Measurements from ENCODE around the gene ANGPTL2.

DNA sequence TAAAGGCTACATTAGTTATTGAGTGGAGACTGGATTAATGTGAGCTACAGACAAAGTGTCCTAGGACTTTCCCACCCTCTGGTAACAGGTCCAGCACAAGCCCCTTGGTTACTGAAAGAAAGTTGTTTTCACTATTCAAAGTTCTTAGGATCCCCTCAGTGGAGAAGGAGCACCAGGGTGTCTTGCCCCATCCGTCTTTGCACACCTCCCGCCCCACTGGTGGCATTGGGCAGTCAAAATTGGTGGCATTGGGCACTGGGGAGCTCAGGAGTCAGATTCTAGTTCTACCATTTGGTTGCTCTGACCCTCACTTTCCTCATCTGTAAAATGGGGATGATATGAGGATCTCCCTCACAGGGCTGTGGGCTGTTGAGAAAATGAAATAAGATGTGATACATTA is 2.4 kb upstream of the ANGPTL2 start:
- TF ChIP-seq, protein P1, sequence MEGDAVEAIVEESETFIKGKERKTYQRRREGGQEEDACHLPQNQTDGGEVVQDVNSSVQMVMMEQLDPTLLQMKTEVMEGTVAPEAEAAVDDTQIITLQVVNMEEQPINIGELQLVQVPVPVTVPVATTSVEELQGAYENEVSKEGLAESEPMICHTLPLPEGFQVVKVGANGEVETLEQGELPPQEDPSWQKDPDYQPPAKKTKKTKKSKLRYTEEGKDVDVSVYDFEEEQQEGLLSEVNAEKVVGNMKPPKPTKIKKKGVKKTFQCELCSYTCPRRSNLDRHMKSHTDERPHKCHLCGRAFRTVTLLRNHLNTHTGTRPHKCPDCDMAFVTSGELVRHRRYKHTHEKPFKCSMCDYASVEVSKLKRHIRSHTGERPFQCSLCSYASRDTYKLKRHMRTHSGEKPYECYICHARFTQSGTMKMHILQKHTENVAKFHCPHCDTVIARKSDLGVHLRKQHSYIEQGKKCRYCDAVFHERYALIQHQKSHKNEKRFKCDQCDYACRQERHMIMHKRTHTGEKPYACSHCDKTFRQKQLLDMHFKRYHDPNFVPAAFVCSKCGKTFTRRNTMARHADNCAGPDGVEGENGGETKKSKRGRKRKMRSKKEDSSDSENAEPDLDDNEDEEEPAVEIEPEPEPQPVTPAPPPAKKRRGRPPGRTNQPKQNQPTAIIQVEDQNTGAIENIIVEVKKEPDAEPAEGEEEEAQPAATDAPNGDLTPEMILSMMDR (IDR thresholded peaks at IDR 0.05; ENCODE audit: low read length), result no peak
- no peak for TF ChIP-seq EZH2 (optimal IDR thresholded peaks at IDR 0.05; ENCODE audit: low read depth, low read length)
- TF ChIP-seq EZH2phosphoT487 (IDR thresholded peaks at IDR 0.05; ENCODE audit: low read length), result no peak
